Kidney glomerular epithelial cell (primary cell): ENCODE results near the gene FOXJ3.

Experiments
- DNase-seq: peaks from one replicate; lab custom pipeline; 2025; lab: John Stamatoyannopoulos, UW

FOXJ3 gene

GRCh38 chr1:42311138-42311537, 23.9 kb downstream of the FOXJ3 start:
- DNase-seq: no peak

- no peak for DNase-seq
Observed at GRCh38 chr1:42306977-42307376, 28.1 kb downstream of the FOXJ3 start.

DNA sequence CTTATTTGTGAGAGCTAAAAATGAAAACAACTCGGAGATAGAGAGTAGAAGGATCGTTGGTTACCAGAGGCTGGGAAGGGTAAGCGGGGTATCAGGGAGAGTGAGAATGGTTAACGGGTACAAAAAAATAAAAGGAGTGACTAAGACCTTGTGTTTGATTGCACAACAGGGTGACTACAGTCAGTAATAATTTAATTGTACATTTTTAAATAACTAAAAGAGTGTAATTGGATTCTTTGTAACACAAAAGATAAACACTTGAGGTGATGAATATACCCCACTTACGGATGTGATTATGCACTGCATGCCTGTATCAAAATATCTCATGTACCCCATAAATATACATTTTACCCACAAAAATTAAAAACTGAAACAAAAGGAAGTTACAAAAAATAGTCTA, 29.4 kb downstream of the FOXJ3 start:
- DNase-seq: no peak

- no peak for DNase-seq
Observed at GRCh38 chr1:42302034-42302433, 33.0 kb downstream of the FOXJ3 start.

DNA sequence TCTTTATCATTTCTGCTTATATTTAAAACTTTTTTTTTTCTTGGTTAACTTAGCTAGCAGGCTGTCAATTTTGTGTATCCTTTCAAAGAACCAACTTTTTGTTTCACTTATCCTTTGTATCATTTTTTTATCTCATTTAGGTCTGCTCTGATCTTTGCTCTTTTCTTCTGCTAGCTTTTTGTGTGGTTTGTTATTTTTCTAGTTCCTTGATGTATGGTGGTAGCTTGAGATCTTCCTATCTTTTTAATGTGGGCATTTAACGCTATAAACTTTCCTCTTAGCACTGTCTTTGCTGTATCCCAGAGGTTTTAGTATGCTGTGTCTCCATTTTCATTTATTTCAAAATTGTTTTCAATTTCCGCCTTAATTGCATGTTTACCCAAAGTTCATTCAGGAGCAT, 36.5 kb downstream of the FOXJ3 start:
- DNase-seq: no peak

GRCh38 chr1:42295816-42296215, 39.2 kb downstream of the FOXJ3 start:
- no peak for DNase-seq

DNA sequence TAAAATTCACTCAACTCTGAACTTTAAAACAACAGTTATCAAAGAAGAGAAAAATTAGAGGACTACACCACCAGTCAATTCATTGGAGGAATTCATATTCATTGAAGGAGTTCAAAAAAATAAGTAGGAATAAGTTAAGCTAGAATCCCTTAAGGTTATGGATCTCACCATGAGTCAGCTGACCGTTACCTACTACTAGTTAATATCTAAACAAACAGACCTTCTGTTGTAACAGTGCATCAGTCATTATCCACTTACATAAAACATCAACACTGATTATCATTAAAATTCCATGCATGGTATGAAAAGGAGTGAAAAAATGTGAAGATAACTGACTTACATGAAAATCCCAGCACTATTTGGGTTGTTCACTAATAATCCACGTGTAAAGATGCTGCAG, 44.9 kb downstream of the FOXJ3 start:
- no peak for DNase-seq

- DNase-seq: no peak
Observed at GRCh38 chr1:42288311-42288985, 46.6 kb downstream of the FOXJ3 start.

DNA sequence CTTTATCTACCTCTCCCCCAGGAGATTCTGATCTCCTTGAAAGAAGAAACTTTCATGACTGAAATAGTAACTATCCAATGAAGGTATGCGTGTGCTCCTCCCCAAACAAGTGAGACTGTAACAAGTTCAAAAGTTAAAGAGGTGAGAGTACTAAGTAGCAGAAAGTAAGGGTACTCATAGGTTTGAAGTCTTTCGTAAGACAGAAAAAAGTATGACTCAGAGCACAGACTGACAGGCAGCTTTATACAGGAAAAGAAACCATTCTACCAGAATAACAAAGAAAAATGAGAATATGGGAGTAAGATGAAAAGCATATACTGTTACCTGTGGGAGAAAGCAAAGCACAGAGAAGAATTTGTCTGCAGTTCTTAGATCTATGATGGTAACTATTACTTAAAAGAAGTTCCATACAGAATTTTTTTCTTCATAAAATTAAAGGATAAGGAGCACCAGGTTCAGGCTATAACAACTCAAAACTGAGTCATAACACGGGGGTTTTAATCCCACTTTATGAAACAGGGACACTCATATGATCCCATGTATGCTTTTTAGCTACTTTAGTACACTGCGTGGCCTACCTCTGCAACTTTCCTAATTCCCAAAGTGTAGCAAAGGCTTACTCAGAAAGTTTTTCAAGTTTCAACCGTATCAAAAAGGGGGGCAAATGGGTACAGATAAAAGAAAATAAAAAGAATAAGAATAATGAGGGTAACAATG, 52.0 kb downstream of the FOXJ3 start:
- peak; percentile 76 for DNase-seq

DNA sequence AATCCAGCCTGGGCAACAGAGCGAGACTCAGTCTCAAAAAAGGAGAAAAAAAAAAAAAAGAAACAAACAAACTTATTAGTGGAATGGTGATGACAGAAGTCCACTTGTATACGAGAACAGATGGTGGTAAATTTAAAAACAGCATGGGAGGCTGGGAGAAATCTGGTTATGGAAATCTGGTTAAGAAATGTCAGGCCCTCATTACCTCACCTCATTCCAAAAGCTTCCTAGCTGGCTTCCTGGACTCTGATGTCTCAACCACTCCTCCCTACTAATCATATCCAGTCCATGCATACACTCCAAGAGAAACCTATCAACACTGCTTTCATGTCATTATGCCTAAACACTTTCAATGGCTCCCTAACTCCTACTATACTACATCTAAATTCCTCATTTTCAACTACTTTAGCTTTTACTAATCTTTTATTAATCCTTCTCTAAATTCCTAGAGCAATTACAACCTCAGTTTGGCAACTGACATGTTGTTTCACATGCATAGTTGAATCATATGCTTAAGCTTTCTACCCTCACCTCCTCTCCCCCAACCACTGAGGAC, 52.9 kb downstream of the FOXJ3 start:
- no peak for DNase-seq

DNA sequence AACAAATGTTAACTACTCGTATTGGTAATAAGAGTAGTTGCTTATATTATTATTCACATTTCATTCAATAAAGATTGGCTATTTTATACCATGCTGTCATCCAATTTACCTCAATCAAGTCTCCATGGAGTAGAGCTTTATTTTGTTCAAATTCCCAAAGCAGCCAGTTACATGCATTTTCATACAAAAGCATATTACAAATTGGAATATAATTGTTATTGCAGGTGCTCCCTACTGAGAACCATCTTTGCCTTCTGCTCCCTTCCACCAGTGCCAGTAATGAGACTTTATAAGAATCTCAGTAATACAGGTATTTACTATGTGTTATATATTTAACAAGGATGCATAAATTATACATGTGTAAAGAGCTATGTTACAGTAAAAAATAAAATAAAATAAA, 54.2 kb downstream of the FOXJ3 start:
- no peak for DNase-seq

- DNase-seq: no peak
Observed at GRCh38 chr1:42279055-42279454, 56.0 kb downstream of the FOXJ3 start.

DNA sequence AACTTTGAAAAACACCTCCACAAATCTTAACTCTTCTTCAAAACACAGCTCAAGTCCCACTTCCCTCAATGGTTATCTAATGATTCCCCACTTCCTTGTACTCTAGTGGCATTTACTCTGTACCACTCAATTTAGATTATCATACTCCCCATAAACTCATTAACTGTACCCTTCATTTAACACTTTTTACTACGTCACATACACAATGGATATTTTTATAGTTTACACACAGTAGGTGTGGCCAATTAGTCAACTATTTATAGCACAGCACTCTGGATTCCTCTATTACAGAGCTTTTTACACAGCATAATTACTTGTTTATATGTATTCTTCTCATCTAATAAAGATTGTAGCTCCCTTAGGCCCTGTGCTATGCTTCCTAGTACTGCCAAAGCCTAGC, 62.1 kb downstream of the FOXJ3 start:
- no peak for DNase-seq

GRCh38 chr1:42267904-42268303, 67.1 kb downstream of the FOXJ3 start:
- no peak for DNase-seq

- DNase-seq: no peak
Observed at GRCh38 chr1:42266253-42267135, 68.5 kb downstream of the FOXJ3 start.

GRCh38 chr1:42264511-42265190, 70.4 kb downstream of the FOXJ3 start:
- no peak for DNase-seq

DNA sequence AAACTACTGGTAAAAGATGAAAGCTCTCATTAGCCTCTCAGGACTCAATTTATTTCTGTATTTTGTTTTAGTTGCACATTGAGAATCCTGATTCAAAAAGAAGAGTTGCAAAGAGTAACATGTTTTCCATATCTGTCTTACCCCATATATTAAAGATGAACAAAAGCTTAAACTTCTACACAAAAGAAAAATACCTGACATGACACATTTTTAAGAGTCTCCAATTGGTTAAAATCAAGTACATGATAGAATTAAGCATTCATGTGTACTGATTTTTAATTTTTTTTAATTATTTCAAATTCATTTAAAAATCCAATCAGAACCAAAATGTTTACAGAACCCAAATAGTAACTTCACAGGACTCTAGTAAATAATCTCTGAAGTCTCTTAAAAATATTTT, 72.0 kb downstream of the FOXJ3 start:
- DNase-seq: no peak

DNA sequence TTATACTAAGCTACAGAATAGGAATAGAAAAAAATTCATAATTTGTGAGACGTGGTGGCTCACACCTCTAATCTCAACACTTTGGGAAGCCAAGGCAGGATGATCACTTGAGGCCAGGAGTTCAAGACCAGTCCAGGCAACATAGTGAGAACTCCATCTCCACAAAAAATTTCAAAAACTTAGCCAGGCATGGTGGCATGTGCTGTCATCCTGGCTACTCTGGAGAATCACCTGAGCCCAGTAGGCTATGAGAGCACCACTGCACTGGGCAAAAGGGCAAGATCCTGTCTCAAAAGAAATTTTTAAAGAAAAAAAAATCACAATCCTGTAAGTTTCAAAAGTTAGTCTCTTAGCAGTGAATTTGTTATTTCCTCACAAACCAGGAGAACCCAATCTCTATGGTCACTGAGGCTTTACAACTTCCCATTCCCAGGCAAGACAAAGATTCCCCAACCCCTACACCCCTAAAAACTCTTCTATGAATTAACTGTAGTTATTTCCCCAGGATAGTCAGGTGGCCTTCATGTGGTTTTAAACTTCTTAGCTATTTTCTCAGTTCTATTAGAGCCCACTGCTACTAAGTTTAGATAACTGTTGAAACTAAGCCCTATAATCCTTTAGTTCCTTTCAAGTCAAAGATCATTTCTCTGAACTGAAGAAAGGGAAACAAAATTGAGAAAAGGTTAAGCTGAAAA, 74.5 kb downstream of the FOXJ3 start:
- no peak for DNase-seq

DNA sequence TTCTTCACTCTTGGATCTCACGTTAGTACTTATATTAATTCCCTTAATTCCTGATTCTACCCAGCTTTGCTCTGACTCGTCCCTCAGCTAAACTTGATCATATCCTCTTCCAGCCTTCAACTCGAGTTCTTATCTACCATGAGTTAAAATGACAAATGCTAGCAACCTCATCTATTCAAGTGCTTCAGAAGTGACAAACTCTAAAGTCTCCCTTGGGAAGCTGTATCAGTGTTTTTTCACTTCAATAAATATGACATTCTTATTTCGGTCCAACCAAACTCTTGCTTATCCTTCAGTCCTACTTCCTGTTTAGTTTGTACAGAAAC, 75.3 kb downstream of the FOXJ3 start:
- DNase-seq: no peak

- DNase-seq: no peak
Observed at GRCh38 chr1:42259059-42259738, 75.8 kb downstream of the FOXJ3 start.

- DNase-seq: no peak
Observed at GRCh38 chr1:42258218-42258617, 76.8 kb downstream of the FOXJ3 start.
